HG03442 (cell line): ENCODE results near the gene TEX9.
A peak's percentile ranks its signal among the peaks of the same experiment; 100 is the strongest.
"Not testable (repeated sequence)": the region's sequence is repeated elsewhere in the genome, so short reads cannot be mapped to it uniquely, and the experiment has no call there.

Experiments used
- ATAC-seq: cut with Tn5 transposase; IDR thresholded peaks from one replicate; pipeline ENCODE4 v1.9.1; 2021; ENCODE audit warnings: mild to moderate bottlenecking, moderate library complexity; ENCODE audit not compliant: unreplicated experiment

TEX9 gene

DNA sequence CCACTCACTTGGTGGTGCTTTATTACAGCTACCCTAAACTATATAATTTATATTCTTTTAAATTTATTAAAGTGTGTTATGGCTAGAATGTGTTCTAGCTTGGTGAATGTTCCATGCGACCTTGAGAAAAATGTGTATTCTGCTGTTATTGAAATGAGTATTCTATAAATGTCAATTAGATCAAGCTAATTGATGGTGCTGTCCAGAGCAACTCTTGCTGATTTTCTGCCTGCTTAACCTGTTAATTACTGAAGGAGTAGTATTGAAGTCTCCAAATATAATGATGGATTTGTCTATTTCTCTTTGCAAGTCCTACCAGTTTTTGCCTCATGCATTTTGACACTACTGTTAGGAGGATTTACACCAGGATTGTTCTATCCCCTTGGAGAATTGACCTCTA is 3.2 kb upstream of the TEX9 start:
- ATAC-seq: no peak

GRCh38 chr15:56366211-56366610 is 985 bp downstream of the TEX9 start:
- no peak for ATAC-seq

- ATAC-seq: no peak
Measured at GRCh38 chr15:56367156-56367555, 1.9 kb downstream of the TEX9 start.

GRCh38 chr15:56369234-56369633 is 4.0 kb downstream of the TEX9 start:
- no peak for ATAC-seq

- ATAC-seq: peak; percentile 84
Measured at GRCh38 chr15:56371495-56372147, 6.4 kb downstream of the TEX9 start.

- ATAC-seq: not testable (repeated sequence)
Measured at GRCh38 chr15:56374693-56375092, 9.5 kb downstream of the TEX9 start.

GRCh38 chr15:56377822-56378221 is 12.6 kb downstream of the TEX9 start:
- ATAC-seq: not testable (repeated sequence)

GRCh38 chr15:56383010-56383409 is 17.8 kb downstream of the TEX9 start:
- ATAC-seq: no peak

GRCh38 chr15:56385908-56386307 is 20.7 kb downstream of the TEX9 start:
- no peak for ATAC-seq

DNA sequence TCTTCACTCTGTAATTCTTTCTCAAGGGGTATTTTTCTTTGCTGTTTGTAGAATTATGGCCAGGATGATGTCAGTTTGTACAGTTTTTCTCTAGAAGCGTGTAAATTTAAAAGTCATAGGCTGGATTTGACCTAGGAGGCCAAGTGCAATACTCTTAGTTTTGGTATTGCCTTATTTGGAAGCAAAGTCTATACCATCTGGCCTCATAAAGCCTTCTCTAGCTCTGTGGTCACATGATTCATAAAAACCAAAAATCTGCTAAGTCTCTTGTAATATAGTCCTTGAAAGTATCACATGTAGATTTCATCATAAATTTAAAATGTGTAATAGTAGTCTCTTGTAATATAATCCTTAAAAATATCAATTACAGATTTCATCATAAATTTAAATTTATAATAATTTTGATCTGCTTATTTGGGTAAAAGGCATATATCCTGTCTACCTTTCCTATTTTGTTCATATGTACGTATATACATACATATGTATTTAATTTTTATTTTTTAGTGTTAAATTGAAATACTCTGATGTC is 25.6 kb downstream of the TEX9 start:
- no peak for ATAC-seq

DNA sequence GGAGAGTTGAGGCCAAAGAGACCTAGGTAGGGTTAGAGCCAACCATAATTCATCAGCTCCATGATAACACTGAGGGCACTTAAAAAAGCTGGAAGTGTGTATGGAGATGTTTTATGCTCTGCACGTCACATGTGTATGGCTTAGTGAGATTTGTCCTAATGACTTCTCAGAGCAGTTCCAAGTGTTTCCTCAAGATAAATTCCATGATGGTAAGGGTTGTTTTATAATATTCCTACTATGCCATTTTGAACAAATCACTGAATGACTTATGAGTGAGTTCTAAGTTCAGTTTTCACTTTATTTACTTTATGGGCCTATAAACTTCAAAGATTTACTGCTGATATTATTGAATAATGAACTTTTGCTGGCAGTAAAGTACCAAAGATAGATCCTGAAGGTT is 28.1 kb downstream of the TEX9 start:
- ATAC-seq: no peak

DNA sequence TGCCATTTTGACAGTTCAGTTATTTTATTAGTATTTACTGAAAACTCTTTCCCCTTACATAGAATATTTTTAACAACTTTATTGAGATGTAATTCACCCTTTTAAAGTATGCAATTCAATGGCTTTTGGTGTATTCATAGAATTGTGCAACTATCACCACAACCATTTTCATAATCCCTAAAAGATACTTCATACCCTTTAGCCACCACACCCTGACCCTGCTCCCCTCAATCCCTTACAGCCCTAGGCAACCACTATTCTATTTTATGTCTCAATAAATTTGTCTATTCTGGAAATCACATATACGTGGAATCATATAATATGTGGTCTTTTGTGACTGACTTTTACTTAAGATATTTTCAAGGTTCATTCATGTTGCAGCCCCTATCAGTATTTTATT is 29.7 kb downstream of the TEX9 start:
- ATAC-seq: no peak

- ATAC-seq: not testable (repeated sequence)
Measured at GRCh38 chr15:56397325-56397724, 32.1 kb downstream of the TEX9 start.

- ATAC-seq: not testable (repeated sequence)
Measured at GRCh38 chr15:56399209-56399608, 34.0 kb downstream of the TEX9 start.

- no peak for ATAC-seq
Measured at GRCh38 chr15:56410721-56411120, 45.5 kb downstream of the TEX9 start.

DNA sequence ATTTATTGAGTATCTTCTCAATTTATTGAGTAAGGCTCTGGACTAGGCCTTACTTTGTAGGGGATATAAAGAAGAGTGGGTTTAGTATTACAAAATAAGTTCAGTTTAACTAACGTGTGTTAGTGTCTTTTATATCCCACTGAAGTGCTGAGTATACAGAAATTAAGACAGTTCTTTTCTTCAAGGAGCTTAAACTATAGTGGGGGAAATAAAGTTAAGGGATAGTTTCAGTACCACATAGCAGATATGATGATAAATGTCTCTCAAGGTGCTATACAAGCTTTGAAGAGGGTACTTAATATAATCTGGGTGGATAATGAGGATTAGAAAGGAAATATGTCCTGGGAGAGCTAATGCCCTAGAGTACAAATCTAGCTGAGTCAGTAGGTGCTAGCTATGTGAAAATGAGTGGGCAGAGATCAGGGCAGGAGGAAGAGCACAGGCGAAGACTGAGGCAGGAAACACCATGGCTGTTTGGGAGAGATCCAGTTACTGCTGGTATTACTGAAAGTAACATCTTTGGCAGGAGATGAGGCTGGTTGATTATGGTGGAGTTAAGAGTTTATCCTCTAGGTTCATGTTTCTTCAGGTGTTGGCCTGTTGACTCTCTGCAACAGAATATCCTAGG is 46.0 kb downstream of the TEX9 start:
- ATAC-seq: no peak

GRCh38 chr15:56413114-56413733 is 48.0 kb downstream of the TEX9 start:
- not testable (repeated sequence) for ATAC-seq

DNA sequence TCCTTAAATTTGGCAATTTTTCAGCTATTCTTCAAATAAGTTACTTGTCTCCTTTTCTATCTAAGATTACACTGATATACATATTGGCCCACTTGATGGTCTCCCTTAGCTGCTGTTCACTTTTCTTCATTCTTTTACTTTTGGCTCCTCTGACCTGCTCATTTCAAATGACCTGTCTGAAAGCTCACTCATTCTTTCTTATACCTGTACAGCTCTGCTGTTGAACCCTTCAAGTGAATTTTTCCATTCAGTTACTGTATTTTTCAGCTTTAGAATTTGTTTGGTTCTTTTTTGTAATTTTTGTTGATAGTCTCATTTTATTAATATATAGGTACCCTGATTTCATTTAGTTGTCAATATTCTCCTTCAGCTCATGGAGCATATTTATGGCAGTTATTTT is 60.0 kb downstream of the TEX9 start:
- ATAC-seq: no peak

DNA sequence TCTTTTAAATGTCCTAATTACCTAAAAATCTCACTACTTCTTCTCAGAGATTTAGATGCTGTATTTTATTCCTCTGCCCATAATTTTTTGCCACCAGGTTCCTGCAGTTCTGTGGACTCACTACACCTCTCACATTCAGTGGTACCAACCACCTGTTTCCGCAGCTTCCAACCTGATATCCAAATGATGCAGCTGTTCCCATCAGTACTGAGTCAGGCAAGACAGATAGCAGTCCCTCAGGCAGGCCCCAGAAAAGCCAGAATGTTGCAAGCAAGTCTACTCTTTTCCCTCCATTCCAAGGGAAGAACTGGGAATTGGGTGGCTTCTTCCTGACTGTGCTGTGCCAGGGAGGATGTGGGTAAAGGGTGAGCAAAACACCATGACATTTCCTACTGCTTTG is 60.8 kb downstream of the TEX9 start:
- ATAC-seq: no peak

DNA sequence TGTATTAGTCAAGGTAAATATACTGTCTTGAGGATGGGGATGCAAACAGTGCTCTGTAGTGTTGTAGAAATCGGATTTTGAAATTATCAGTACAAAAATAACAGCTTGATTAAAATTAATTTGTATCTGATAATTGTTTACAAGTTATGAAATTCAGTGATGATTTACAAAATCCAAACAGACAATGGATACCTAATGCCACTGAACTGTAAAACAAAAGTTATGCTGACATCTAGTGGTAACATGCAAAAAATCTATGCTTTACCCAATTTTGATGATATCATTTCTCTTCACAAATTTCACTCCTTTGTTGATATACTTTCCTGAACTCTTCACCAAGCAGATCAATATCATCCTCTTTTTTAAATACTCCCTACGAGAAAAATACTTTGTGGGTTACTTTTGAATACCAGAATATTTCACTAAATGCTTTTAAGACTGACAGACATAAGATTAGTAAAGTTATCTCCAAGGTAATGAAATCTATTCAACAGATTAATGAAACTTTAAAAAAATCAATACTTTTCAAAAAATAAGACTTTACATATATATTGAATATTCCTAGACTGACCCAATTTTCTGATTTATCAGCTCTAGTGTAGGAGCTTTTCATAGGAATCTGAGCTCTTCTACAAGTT is 63.7 kb downstream of the TEX9 start:
- no peak for ATAC-seq

DNA sequence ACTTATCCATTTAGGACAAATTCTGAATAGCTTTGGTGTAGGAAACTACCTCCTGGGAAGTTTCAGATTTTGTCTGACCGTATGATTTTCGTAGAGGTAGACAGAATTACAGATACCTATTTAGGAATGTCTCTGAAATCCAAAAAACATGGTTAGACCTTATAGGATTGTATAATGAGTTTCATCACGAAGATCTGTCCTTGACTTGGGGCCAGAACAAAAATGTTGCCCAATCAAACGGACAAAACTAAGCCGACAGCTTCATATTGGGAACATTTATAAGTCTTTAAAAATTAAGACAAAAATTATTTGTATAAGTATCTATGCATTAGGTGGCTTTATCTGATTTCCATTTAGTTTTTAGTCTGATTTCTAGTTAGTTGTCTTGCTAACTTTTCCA is 67.1 kb downstream of the TEX9 start:
- ATAC-seq: no peak
